PC-3 (cell line): ENCODE data around the gene NEDD4.

ENCODE experiments used
- EZH2 ChIP-seq: fragments of 300-600 bp; sonication (generic); IDR thresholded peaks from one replicate; pipeline ENCODE4 v1.6.1; 2017; ENCODE audit warnings: antibody characterized with exemption, mild to moderate bottlenecking, low read length; ENCODE audit not compliant: unreplicated experiment
- TF ChIP-seq, protein P1 (sequence below): fragments of 300-600 bp; sonication (generic); conservative IDR thresholded peaks from 2 replicates; pipeline ENCODE4 v1.5.1; 2017; ENCODE audit warnings: antibody characterized with exemption, low read depth, mild to moderate bottlenecking, low read length

DNA sequence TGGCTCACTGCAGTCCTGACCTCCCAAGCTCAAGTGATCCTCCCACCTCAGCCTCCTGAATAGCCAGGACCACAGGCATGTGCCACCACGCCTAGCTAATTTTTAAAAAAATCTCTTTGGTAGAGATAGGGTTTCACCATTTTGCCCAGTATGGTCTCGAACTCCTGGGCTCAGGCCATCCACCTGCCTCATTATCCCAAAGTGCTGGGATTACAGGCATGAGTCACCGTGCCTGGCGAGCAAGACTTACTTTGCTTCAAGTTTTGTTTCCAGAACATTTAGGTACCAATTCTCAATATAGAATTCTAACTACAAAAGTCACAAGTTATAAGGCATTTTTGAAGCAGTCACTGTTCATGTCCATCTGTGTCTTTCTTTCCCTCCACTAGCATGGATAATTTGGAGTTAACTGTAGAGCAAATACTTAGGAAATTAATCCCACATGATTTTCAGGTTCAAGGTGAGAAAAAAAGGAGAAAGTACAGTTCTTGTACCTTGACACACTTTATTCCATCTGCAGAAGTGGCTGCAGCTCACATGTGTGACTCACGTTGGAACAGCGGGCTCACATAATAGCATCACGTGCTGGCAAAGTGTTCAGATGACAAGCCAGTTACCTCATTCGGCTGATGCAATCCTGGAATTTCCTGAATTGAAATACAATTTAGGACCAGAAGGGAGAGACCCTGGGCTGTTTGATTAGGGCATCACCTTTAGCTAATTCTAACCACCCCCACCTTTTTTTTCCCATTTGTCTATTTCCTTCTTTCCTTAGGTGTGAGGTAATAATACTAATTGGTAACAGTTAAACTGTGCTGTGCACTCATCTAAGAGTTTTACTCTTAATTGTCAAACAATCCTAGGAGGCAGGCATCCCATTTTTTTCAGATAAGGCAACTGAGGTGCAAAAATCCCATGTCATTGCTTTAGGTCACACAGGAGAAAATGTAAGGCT, 46.9 kb upstream of the NEDD4 start:
- TF ChIP-seq, protein P1, sequence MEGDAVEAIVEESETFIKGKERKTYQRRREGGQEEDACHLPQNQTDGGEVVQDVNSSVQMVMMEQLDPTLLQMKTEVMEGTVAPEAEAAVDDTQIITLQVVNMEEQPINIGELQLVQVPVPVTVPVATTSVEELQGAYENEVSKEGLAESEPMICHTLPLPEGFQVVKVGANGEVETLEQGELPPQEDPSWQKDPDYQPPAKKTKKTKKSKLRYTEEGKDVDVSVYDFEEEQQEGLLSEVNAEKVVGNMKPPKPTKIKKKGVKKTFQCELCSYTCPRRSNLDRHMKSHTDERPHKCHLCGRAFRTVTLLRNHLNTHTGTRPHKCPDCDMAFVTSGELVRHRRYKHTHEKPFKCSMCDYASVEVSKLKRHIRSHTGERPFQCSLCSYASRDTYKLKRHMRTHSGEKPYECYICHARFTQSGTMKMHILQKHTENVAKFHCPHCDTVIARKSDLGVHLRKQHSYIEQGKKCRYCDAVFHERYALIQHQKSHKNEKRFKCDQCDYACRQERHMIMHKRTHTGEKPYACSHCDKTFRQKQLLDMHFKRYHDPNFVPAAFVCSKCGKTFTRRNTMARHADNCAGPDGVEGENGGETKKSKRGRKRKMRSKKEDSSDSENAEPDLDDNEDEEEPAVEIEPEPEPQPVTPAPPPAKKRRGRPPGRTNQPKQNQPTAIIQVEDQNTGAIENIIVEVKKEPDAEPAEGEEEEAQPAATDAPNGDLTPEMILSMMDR: no peak
- TF ChIP-seq EZH2: no peak
